Neural cell (in vitro differentiated cells): ENCODE results near the gene KRT12. TPM values are rescaled to one million over a fixed set of nuclear protein-coding genes. Genes with fewer than 3 reads are reported as not detected.

Experiments used
- H2AFZ ChIP-seq: fragments of 200-600, 300-800 bp; sonication (generic), shearing (Covaris generic); 2 replicates; pipeline ENCODE4 v1.6.0; 2014; ENCODE audit warnings: low read depth, mild to moderate bottlenecking, antibody characterized with exemption, low read length, moderate library complexity
- H3F3A ChIP-seq: fragments of 200-600 bp; shearing (Covaris generic); 2 replicates; pipeline ENCODE4 v1.6.1; 2016; ENCODE audit warnings: mild to moderate bottlenecking, moderate library complexity, mixed read lengths, antibody characterized with exemption, low read length; ENCODE audit not compliant: insufficient read depth, poor library complexity, severe bottlenecking
- H3K27ac ChIP-seq: fragments of 200-600, 300-800 bp; sonication (generic), shearing (Covaris generic); 2 replicates; pipeline ENCODE4 v1.5.1; 2014; ENCODE audit warnings: mild to moderate bottlenecking, low read length, moderate library complexity
- H3K27me3 ChIP-seq: fragments of 300-800, 200-600 bp; sonication (generic), shearing (Covaris generic); 2 replicates; pipeline ENCODE4 v1.6.0; 2014; ENCODE audit warnings: mild to moderate bottlenecking, low read depth, low read length, moderate library complexity; ENCODE audit not compliant: insufficient read depth
- H3K36me3 ChIP-seq: fragments of 300-800, 200-600 bp; sonication (generic), shearing (Covaris generic); 2 replicates; pipeline ENCODE4 v1.5.1; 2014; ENCODE audit warnings: mild to moderate bottlenecking, antibody characterized with exemption, low read length, moderate library complexity; ENCODE audit not compliant: insufficient read depth
- H3K4me2 ChIP-seq: fragments of 300-800, 200-600 bp; sonication (generic), shearing (Covaris generic); 2 replicates; pipeline ENCODE4 v1.6.0; 2014; ENCODE audit warnings: mild to moderate bottlenecking, low read length
- H3K4me3 ChIP-seq: fragments of 300-800, 200-600 bp; sonication (generic), shearing (Covaris generic); 2 replicates; pipeline ENCODE4 v1.5.1; 2014; ENCODE audit warnings: mild to moderate bottlenecking, low read length, moderate library complexity
- H3K79me2 ChIP-seq: fragments of 200-600 bp; shearing (Covaris generic); replicated peaks from 2 replicates; pipeline ENCODE4 v1.6.0; 2014; ENCODE audit warnings: mild to moderate bottlenecking, low read length, moderate library complexity; ENCODE audit not compliant: insufficient read depth
- H3K9ac ChIP-seq: fragments of 300-800, 200-600 bp; sonication (generic), shearing (Covaris generic); 2 replicates; pipeline ENCODE4 v1.6.1; 2016; ENCODE audit warnings: mild to moderate bottlenecking, low read length, mixed read lengths
- H3K9me2 ChIP-seq: fragments of 200-600 bp; shearing (Covaris generic); 2 replicates; pipeline ENCODE4 v1.6.1; 2016; ENCODE audit warnings: mild to moderate bottlenecking, low read length, mixed read lengths; ENCODE audit not compliant: insufficient read depth
- H3K9me3 ChIP-seq: fragments of 200-600, 300-800 bp; sonication (generic), shearing (Covaris generic); 2 replicates; pipeline ENCODE4 v1.6.1; 2016; ENCODE audit warnings: mild to moderate bottlenecking, mixed run types, low read length, moderate library complexity, mixed read lengths
- H4K20me1 ChIP-seq: fragments of 200-600 bp; shearing (Covaris generic); 2 replicates; pipeline ENCODE4 v1.6.1; 2016; ENCODE audit warnings: mild to moderate bottlenecking, mixed run types; ENCODE audit not compliant: insufficient read depth
- CTCF ChIP-seq: fragments of 450-650 bp; IDR thresholded peaks from 2 replicates; pipeline ENCODE4 v1.5.1; 2014; ENCODE audit warnings: antibody characterized with exemption, mild to moderate bottlenecking, moderate library complexity; ENCODE audit not compliant: poor library complexity, severe bottlenecking
- EP300 ChIP-seq: fragments of 450-650 bp; conservative IDR thresholded peaks from 2 replicates; pipeline ENCODE4 v1.6.1; 2014; ENCODE audit warnings: antibody characterized with exemption, mild to moderate bottlenecking, moderate library complexity; ENCODE audit not compliant: poor library complexity, severe bottlenecking
- EZH2 ChIP-seq: fragments of 200-600, 300-800 bp; shearing (Covaris generic), sonication (generic); IDR thresholded peaks from 2 replicates; pipeline ENCODE4 v1.6.1; 2014; ENCODE audit warnings: antibody characterized with exemption, low read length, borderline replicate concordance, mild to moderate bottlenecking; ENCODE audit not compliant: insufficient read depth, poor library complexity, severe bottlenecking
- MXI1 ChIP-seq: fragments of 450-650 bp; conservative IDR thresholded peaks from 2 replicates; pipeline ENCODE4 v1.6.1; 2014; ENCODE audit warnings: antibody characterized with exemption, mild to moderate bottlenecking; ENCODE audit not compliant: poor library complexity, severe bottlenecking
- POLR2AphosphoS5 ChIP-seq: IDR thresholded peaks from 2 replicates; pipeline ENCODE4 v1.6.1; 2012
- RAD21 ChIP-seq: fragments of 450-650 bp; conservative IDR thresholded peaks from 2 replicates; pipeline ENCODE4 v1.6.1; 2014; ENCODE audit warnings: antibody characterized with exemption, mild to moderate bottlenecking, moderate library complexity
- REST ChIP-seq: IDR thresholded peaks from 2 replicates; pipeline ENCODE4 v1.6.1; 2012; ENCODE audit warnings: borderline replicate concordance
- SMC3 ChIP-seq: fragments of 450-650 bp; conservative IDR thresholded peaks from 2 replicates; pipeline ENCODE4 v1.6.1; 2014; ENCODE audit warnings: antibody characterized with exemption, mild to moderate bottlenecking, moderate library complexity; ENCODE audit not compliant: poor library complexity
- TAF1 ChIP-seq: IDR thresholded peaks from 2 replicates; pipeline ENCODE4 v1.6.1; 2012; ENCODE audit warnings: low read depth
- polyA plus RNA-seq: library from polyadenylated mRNA; depleted of rRNA; stranded (reverse); fragments of >200 nt; gene quantifications from 2 replicates; pipeline ENCODE4 v1.2.3, GENCODE V29; 2014

KRT12 gene
- polyA plus RNA-seq, 1 donor from 2014 or later: not detected

GRCh38 chr17:40846515-40847144 lies 20.4 kb downstream of the KRT12 start:
- Histone ChIP-seq H2AFZ (no peak overlapping the region), H3K27ac (no peak overlapping the region), H3K4me2 (no peak overlapping the region), H3K36me3 (no peaks in the 10 kb centered on the region), H4K20me1 (no peaks in the 10 kb centered on the region), H3K79me2 (no peaks in the 10 kb centered on the region), H3K9ac (no peak overlapping the region), H3K4me3 (no peak overlapping the region), H3F3A (no peaks in the 10 kb centered on the region), H3K9me2 (no peaks in the 10 kb centered on the region), H3K27me3 (no peaks in the 10 kb centered on the region), H3K9me3 (no peaks in the 10 kb centered on the region)
- TF ChIP-seq CTCF (no peak), RAD21 (no peak), MXI1 (no peak), TAF1 (no peak), EZH2 (no peak), REST (no peak), EP300 (no peak), POLR2AphosphoS5 (no peak), SMC3 (no peak)

GRCh38 chr17:40844671-40845107 lies 22.3 kb downstream of the KRT12 start:
- Histone ChIP-seq H3K9ac (no peak overlapping the region), H4K20me1 (no peaks in the 10 kb centered on the region), H3K79me2 (no peaks in the 10 kb centered on the region), H3K9me2 (no peaks in the 10 kb centered on the region), H2AFZ (no peak overlapping the region), H3K36me3 (no peaks in the 10 kb centered on the region), H3K9me3 (no peaks in the 10 kb centered on the region), H3K27me3 (no peaks in the 10 kb centered on the region), H3K4me2 (no peak overlapping the region), H3K4me3 (no peak overlapping the region), H3F3A (no peaks in the 10 kb centered on the region), H3K27ac (no peak overlapping the region)
- TF ChIP-seq RAD21 (no peak), MXI1 (no peak), TAF1 (no peak), POLR2AphosphoS5 (no peak), EP300 (no peak), REST (no peak), CTCF (no peak), SMC3 (no peak), EZH2 (no peak)
